GM12872 (cell line): ENCODE results near the gene PRPSAP1.

ENCODE experiments used
- TF ChIP-seq, protein P1 (sequence below): IDR thresholded peaks from 3 replicates; pipeline ENCODE4 v1.5.1; 2011; ENCODE audit warnings: low read depth, mild to moderate bottlenecking, low read length, moderate library complexity; ENCODE audit not compliant: insufficient read depth

The PRPSAP1 gene

DNA sequence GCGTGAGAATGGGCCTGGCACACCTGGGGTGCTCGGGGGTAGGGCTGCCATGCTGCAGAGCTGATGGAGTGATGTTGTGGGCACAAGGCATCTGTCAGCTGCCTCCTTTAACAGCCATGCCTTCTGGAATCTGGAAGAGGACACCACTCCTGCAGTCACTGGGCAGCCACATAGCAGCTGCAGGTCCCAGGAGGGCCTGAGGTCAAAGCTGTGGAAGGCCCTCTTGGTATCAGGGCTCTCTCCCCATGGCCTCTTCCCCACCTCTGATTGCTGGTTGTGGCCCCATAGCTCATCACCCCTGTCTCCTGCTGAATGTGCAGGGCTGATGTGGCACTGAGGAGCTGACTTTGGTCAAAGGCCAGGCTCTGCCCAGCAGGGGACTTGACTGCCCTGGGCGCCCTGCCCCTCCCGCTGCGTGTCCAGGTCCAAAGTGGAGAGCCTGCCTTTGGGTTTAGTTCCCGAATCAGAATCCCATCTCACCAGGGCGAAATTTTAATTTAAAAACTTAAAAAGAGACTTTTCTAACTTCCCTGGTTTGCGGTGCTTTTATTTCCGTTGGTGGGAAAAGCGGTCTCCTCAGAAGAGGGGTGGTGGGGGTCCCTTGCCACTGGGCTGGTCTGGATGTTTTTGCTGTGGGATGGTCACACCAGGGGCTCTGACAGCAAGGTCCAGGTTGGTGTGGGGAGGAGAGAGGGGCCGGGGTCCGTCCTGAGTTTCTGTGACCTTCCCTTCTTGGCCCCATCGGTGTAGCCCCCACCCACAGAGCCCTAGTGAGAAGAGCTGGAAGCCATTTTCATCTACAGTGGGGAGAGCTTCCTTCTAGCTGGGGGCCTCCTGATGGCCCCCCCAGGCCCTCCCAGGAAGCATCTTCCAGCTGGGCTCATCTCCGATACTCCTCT, 82.7 kb downstream of the PRPSAP1 start:
- TF ChIP-seq, protein P1, sequence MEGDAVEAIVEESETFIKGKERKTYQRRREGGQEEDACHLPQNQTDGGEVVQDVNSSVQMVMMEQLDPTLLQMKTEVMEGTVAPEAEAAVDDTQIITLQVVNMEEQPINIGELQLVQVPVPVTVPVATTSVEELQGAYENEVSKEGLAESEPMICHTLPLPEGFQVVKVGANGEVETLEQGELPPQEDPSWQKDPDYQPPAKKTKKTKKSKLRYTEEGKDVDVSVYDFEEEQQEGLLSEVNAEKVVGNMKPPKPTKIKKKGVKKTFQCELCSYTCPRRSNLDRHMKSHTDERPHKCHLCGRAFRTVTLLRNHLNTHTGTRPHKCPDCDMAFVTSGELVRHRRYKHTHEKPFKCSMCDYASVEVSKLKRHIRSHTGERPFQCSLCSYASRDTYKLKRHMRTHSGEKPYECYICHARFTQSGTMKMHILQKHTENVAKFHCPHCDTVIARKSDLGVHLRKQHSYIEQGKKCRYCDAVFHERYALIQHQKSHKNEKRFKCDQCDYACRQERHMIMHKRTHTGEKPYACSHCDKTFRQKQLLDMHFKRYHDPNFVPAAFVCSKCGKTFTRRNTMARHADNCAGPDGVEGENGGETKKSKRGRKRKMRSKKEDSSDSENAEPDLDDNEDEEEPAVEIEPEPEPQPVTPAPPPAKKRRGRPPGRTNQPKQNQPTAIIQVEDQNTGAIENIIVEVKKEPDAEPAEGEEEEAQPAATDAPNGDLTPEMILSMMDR = no peak

DNA sequence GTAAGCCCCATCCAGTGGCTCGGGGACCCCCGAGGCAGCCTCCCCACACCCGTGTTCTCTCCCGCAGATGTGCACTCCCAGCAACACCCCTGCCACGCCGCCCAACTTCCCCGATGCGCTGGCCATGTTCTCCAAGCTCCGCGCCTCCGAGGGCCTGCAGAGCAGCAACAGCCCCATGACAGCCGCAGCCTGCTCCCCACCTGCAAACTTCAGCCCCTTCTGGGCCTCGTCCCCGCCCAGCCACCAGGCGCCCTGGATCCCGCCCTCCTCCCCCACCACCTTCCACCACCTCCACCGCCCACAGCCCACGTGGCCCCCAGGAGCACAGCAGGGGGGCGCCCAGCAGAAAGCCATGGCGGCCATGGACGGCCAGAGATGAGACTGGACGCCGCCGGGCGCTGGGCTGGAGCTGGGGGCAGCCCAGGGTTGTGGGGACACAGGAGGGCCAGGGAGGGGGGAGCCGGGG, 83.6 kb downstream of the PRPSAP1 start:
- TF ChIP-seq, protein P1 = no peak

DNA sequence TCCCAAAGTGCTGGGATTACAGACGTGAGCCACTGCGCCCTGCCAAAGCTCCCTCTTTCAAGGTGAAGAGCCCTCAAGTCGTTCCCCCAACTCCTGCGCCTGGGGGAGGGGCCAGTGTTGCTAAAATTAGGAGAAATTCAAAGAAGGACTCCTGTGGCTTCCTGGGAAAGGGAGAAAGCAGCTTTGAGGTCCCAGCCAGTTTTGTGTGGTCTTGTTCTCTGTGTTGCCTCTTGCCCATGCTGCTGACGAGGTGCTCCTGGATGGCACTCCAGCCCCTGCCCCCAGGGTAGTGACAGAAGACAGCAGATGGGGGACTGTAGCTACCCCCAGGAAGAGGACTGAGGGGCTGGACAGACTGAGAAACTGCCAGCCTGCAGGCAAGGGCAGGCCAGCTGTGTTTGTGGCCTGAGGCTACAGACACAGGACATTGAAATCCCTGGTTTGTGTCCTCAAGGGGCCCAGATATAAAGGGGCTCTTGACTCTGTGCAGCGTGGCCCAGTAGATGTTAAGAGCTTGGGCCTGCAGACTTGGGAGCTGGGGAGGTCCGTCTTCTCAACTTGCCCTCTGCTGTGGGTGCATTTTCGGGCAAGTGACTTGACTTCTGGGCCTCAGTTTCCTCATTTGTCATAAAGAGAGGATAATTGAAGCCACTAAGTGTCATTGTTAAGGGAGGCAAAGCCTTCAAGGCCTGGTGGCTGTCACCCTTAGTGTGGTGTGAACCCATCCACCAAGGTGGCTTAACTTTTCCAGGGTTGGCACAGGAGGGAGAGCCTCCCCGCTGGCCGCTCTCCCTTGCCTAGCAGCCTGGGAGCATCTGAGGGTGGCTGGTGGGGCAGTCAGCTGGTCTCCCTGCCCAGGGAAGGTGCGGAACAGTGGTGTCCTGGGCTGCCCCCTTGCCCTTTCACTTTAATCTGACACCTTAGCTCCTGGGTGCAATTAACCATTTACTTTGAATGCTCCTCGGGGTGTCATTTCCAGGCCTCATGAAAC, 84.4 kb downstream of the PRPSAP1 start:
- TF ChIP-seq, protein P1 = no peak

DNA sequence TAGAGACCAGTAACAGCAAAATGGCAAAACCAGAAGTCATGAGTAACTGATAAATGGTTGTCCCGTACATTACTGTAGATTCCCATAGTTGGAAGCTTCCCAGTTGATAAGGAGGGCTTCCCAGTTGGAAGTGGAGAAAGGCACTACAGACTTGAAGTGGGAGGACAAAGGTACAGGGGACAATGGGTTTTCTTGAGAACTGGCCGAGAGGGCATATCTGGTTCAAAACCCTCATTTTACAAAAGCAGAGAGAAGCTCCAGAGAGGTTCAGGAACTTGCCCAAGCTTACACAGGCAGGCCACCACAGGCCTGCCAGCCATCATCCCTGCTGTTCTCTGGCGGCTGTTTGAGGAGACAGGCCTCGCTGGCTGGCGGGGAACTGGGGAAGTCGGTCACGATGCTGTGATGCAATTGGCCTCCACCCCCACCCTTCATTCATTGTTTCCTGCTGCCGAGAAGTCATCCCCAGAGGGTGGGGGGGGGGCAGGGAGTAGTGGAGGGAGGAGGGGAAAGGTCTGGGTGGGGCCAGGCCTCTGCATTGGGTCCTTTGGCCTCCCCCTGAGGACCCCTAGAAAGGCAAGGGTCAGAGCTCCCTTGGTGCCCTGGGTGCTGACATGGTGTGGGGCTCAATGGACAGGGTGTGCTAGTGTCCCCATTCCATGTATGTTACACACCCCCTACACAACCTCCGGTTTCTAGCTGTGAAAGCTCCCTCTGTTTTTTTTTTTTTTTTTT, 85.5 kb downstream of the PRPSAP1 start:
- TF ChIP-seq, protein P1 = no peak

DNA sequence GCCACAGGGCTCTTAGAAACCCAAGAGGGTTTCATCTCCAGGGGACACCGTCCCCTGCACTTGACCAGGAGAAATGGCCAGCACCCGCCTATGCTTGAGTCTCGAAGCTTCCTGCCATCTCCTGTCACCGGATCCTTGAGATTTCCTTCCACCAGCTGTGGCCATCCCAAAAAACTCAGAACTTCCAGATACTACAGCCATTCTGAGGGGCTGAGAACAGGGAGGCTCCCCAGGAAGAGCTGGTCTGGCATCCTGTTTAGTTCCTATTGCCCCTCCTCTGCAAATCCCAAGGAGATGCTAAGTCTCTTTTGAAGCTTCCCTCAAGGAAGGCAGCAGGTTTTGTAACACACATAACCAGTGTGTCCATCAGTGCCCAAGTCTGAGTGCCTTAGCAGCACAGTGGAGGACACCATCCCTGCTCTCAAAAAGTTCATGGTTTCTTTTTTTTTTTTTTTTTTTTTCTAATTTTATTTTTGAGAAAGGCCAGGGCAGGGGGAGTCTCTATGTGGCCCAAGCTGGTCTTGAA, 86.6 kb downstream of the PRPSAP1 start:
- TF ChIP-seq, protein P1 = no peak

DNA sequence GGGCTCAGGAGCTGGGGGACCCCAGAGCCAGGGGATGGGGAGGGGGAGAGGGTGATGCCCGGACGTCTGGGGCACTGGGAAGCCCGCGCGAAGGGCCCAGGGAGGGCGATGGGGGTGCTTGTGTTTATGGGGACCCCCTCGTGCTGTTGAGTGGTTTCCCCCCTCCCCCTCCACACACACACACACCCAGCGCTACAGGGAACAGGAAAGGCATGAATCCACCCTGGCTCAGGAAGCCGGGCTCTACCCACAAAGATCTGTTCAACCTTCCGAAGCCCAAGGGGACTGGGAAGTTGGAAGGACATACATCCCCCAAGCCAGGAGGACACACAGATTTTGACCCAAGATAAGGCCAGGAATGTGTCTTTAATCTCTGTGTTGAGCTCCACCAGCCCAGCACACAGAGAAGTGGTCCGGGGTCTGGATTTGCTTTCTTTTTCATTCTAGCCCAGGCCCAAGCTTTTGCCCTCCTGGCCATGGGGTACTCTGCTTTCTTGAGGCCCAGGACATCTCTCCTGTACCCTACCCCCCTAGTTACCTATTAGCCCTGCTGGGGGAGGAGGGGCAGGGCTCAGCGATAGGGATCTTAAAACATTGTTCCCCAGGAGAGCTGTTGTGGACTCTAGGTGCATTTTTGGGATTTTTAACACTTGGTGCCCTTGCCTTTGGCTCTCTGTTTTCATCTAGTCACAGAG, 87.3 kb downstream of the PRPSAP1 start:
- TF ChIP-seq, protein P1 = no peak
